GM23248 (cell line): Measurements from ENCODE around the gene HEXIM1.

Experiments used
- EZH2 ChIP-seq: fragments of 200-600 bp; sonication (generic); IDR thresholded peaks from 2 replicates; pipeline ENCODE4 v1.6.1; 2018; ENCODE audit warnings: antibody characterized with exemption, mild to moderate bottlenecking; ENCODE audit not compliant: insufficient read depth, poor library complexity, severe bottlenecking
- EZH2phosphoT487 ChIP-seq: fragments of 200-600 bp; sonication (generic); IDR thresholded peaks from 2 replicates; pipeline ENCODE4 v1.6.1; 2018; ENCODE audit warnings: antibody characterized with exemption, moderate library complexity, mild to moderate bottlenecking, low read depth; ENCODE audit not compliant: insufficient read depth

DNA sequence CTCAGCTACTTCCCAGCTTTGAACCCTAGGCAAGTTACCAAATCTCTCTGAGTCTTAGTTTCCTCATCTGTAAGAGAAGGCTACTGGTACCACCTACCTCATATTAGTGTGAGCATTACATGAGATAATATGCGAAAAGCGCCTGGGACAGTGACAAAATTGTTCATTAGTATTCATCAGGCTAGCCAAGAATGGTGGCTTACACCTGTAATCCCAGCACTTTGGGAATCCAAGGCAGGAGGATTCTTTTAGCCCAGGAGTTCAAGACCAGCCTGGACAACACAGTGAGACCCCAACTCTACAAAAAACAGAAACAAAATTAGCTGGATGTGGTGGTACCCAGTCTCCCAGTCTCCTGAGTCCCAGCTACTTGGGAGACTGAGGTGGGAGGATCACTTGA is 19.3 kb upstream of the HEXIM1 start:
- TF ChIP-seq EZH2phosphoT487 (no peak), EZH2 (no peak)
